ENCODE results near the gene MAGOH. TPM values are rescaled to one million over a fixed set of nuclear protein-coding genes. Genes with fewer than 3 reads are reported as not detected.

MAGOH gene
- total RNA-seq, 2 experiments from 2014 or later: 67.4 to 70.4 TPM

DNA sequence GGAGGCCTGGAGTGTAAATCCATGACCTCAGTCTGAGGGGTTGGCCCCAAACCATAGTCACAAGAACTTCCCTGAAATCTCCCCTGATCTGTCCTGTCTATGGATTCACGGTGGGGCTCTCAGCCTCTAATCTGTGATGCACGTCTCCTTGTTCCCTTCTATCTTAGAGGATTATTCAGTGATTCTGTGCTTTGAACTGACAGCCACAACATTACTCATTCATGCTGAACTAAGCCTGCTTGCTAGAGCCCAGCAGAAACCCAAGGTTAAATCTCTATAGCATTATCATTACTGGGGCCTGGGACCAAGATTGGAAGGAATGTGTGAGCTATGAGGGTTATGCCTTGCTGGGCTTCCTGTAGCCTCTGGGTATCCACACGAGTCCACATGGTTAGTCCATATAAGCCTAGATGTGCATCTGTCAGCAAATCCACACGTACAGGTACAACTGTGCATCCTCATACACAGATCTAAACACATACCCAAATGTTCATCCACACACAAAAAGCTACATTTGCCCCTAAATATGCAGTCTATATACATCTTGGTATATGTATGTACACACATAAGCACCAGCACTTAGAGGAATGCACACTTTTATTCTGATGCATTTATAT lies 22.4 kb upstream of the MAGOH start:
- POLR2A ChIA-PET: no interaction called here
- ATAC-seq (ENCODE audit: low read depth): no peak
- H3K36me3 Mint-ChIP-seq: peaks cover 25% of the 10 kb centered on the region

DNA sequence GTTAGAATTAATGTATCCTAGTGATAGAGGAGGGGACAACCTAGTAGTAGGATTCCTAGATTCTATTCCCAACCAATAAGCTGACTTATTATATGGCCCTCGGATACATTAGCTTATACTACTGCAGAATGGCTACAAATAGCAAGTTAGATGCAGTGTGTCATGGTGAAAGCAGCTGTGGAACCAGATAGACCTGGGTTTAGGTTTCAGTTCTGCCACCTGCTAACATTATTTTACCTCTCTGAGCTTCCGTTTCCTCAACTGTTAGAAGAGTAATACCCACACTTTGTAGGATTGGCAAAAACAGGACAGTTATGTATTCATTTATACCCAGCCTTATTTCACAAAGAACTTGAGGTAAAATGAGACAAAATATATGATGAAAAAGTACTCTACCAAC lies 21.6 kb upstream of the MAGOH start:
- peaks cover 20% of the 10 kb centered on the region for H3K36me3 Mint-ChIP-seq
- no peak for ATAC-seq (ENCODE audit: low read depth)

More for the DNA sequence above, 22.4 kb upstream of the MAGOH start:
- no peak overlapping the region for H3K4me3 Mint-ChIP-seq
- no peaks in the 10 kb centered on the region for H3K4me1 Mint-ChIP-seq
- DNase-seq: no peak
- no peaks in the 10 kb centered on the region for H3K9me3 Mint-ChIP-seq
- H3K27ac Mint-ChIP-seq: no peak overlapping the region
- H3K27me3 Mint-ChIP-seq: no peaks in the 10 kb centered on the region

DNA sequence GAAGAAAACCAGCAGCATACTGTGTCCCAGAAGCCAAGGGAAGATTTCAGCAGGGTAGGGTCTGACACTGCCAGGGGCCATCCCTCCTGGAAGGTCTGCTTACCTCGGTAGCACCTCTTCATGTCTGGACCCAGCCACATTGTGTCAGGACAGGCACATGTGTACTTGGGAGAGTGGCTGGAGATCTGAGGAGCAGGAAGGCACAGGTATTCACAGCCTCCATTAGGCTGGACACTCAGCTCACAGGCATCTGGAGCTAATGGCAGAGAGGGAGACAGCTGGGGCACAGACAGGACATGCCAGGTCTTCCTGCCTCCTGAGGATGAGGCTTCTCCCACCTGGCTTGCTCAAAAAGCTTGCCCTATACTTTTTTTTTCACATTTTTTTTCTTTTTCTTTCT lies 19.9 kb upstream of the MAGOH start:
- Mint-ChIP-seq H3K4me1 (no peaks in the 10 kb centered on the region), H3K27me3 (no peaks in the 10 kb centered on the region), H3K27ac (no peak overlapping the region), H3K9me3 (no peaks in the 10 kb centered on the region), H3K4me3 (no peak overlapping the region), H3K36me3 (peaks cover 26% of the 10 kb centered on the region)
- ATAC-seq (ENCODE audit: low read depth) (no peak), DNase-seq (no peak)
- POLR2A ChIA-PET: no interaction called here

More for the DNA sequence above, 21.6 kb upstream of the MAGOH start:
- H3K27ac Mint-ChIP-seq: no peak overlapping the region
- no peaks in the 10 kb centered on the region for H3K4me1 Mint-ChIP-seq
- POLR2A ChIA-PET: no interaction called here
- no peak overlapping the region for H3K4me3 Mint-ChIP-seq
- H3K9me3 Mint-ChIP-seq: no peaks in the 10 kb centered on the region
- no peaks in the 10 kb centered on the region for H3K27me3 Mint-ChIP-seq
- DNase-seq: no peak

DNA sequence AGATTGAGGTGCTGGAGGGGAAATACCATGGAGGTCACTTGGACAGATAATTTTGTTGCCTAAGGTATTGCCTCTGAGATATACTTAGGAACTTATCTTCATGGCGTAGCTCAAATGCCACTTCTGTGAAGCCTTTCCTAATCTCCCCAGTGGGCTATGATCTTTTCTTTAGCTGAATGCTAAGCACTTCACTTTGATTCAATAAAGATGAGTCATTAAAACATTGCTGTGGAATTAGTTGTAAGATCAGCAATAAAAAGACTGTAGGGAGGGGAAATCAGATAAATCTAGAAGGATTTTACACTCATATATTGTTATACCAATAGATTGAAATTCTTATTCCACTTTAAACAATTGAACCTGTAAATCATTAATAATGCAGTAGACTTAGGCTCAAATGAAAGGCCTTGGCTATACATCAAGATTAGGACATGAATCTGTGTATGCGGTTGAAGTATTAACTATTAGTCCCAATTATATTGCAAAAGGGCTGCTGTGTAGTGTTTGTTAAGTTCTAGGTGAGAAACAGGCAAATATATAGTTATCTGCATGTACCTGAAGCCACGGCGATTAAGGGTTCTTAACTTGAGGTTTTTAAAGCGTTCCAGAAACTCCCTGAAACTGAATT lies 19.2 kb upstream of the MAGOH start:
- Mint-ChIP-seq H3K4me3 (no peak overlapping the region), H3K27me3 (no peaks in the 10 kb centered on the region), H3K27ac (no peak overlapping the region), H3K9me3 (no peaks in the 10 kb centered on the region), H3K36me3 (peaks cover 25% of the 10 kb centered on the region), H3K4me1 (no peaks in the 10 kb centered on the region)
- no peak for DNase-seq
- POLR2A ChIA-PET: no interaction called here
- no peak for ATAC-seq (ENCODE audit: low read depth)

DNA sequence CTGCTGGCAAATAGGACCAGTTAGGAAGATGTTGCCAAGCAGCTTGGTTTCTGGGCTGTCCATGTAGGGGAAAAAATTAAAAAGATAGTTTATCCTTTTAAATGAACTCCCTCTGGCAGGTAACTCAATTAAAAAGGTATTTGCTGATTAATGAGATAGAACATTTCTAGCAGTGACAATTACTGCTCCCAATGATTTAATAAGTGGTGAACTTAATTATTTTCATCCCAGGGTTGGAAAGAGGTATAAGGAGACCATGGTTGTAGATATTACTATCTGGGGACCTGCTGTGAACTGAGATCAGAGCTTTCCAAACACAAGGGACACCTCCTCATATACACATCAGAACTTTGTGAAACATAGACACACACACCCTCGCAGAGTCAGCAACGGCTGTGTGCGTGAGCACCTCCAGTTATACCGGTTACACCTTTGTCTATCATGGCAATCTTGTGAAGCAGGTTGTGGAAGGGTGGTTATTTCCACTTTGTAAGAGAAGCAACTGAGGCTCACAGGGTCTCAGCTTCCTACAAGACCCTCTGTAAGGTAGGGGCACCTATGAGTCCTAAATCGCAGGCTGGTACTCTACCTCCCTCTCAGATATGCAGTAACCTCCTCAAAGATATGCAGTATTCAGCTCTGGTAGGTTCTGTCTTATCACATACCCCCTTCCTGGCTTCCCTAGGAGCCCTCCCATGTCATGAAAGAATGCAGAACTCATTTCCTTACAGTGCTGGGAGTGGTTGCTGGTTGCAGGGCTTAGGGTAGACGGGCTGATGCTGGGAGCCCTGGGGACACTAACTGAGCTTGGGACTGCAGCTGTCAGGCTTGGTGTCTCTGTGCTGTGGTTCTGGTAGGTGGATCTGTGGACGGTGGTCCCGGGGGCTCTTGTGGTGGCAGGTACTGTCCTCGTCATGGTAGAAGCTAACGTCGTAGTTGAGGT lies 18.5 kb upstream of the MAGOH start:
- Mint-ChIP-seq H3K9me3 (no peaks in the 10 kb centered on the region), H3K27me3 (no peaks in the 10 kb centered on the region), H3K27ac (no peak overlapping the region), H3K4me3 (no peak overlapping the region), H3K4me1 (no peaks in the 10 kb centered on the region), H3K36me3 (peaks cover 25% of the 10 kb centered on the region)
- ATAC-seq (ENCODE audit: low read depth): no peak
- no peak for DNase-seq
- POLR2A ChIA-PET: no interaction called here

DNA sequence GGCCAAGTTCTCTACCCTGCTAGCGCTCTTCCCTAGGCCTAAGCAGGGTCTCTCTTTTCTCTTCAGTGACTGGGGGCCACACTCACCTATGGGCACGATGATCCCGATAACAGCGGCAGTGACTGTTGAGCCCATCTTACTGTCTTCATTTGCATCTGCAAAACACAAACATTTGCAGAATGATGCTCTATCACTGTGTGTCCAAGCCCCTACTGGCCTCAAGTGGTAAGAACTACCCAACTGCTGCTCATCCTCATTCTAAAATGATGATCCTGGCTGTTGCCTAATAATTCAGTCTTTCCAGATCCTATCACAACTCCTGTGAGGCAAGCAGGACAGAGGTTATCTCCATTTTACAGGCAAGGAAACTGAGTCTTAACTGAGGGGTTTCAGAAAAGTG lies 16.7 kb upstream of the MAGOH start:
- DNase-seq: no peak
- no peak overlapping the region for H3K4me3 Mint-ChIP-seq
- no peaks in the 10 kb centered on the region for H3K9me3 Mint-ChIP-seq
- H3K27ac Mint-ChIP-seq: no peak overlapping the region
- H3K27me3 Mint-ChIP-seq: no peaks in the 10 kb centered on the region
- POLR2A ChIA-PET: no interaction called here
- no peaks in the 10 kb centered on the region for H3K4me1 Mint-ChIP-seq
- peaks cover 26% of the 10 kb centered on the region for H3K36me3 Mint-ChIP-seq
- no peak for ATAC-seq (ENCODE audit: low read depth)

DNA sequence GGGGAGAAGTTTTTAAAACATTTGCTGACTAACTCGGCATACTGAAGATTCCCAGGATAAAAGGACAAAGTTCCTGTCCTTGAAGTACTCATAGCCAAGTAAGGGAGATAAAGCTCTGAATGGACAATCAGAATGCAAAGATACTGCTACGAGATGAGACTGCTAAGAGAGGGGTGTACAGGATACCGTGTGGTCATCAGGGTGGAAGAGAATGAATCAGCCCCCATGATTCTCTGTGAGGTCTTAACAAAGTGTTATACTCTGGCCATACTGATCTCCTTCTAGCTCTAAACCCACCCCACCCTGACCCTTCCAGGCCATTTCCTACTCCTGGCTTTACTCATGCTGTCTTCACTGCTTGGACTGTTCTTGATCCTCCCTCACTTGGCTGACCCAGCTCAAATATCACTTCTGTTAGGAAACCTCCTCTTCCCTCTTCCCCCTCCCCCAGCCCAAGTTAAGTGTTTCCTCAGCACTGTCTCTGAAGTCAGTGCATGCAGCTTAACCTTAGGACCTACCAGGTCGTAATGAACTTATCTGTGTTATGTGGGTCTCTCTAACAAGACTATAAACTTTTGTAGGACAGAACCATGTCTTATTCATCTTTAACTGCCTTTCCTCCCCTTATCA lies 15.8 kb upstream of the MAGOH start:
- H3K27me3 Mint-ChIP-seq: no peaks in the 10 kb centered on the region
- no peak for DNase-seq
- no peak overlapping the region for H3K4me3 Mint-ChIP-seq
- POLR2A ChIA-PET: no interaction called here
- no peak overlapping the region for H3K27ac Mint-ChIP-seq
- peaks cover 27% of the 10 kb centered on the region for H3K36me3 Mint-ChIP-seq
- no peaks in the 10 kb centered on the region for H3K9me3 Mint-ChIP-seq
- H3K4me1 Mint-ChIP-seq: no peaks in the 10 kb centered on the region
- no peak for ATAC-seq (ENCODE audit: low read depth)

DNA sequence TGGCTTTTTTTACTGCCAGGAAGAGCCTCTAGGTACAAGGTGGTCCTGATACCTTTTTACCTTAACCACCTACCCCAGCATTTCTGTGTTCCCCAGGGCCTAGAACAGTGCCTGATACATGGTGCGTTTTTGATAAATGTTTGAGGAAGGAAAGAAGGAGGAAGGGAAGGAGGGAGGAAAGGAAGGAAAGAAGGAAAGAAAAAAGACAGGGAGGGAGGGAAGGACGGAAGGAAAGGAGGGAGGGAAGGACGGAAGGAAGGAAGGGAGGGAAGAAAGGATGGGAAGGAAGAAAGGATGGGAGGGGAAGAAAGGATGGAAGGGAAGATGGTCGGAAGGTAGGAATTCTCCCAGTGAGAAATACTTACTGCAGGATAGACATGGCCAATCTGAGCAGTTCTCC lies 12.0 kb upstream of the MAGOH start:
- DNase-seq (no peak), ATAC-seq (ENCODE audit: low read depth) (no peak)
- Mint-ChIP-seq H3K4me3 (no peak overlapping the region), H3K27ac (no peak overlapping the region), H3K4me1 (no peaks in the 10 kb centered on the region), H3K36me3 (peaks cover 20% of the 10 kb centered on the region), H3K9me3 (no peaks in the 10 kb centered on the region), H3K27me3 (no peaks in the 10 kb centered on the region)
- POLR2A ChIA-PET: no interaction called here

DNA sequence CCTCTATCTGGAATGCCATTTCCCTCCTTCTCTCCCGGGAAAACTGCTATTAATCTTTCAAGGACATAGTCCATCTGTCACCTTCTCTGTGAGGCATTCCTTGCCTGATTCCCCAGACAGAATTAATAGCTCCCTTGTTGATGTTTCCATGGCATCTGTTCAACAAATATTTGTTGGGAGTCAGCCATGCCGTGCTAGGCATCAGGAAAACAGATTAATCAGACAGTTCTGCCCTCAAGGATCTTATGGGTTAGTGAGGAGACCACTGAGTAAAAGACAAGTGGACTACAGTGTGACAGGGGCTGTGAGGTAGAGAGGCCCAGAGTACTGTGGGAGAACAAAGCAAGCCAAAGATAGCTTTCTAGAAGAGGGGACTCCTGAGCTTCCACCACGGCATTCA lies 11.4 kb upstream of the MAGOH start:
- Mint-ChIP-seq H3K4me1 (no peaks in the 10 kb centered on the region), H3K27me3 (no peaks in the 10 kb centered on the region), H3K27ac (no peak overlapping the region), H3K9me3 (no peaks in the 10 kb centered on the region), H3K36me3 (peaks cover 20% of the 10 kb centered on the region), H3K4me3 (no peak overlapping the region)
- no peak for DNase-seq
- POLR2A ChIA-PET: no interaction called here
- no peak for ATAC-seq (ENCODE audit: low read depth)

DNA sequence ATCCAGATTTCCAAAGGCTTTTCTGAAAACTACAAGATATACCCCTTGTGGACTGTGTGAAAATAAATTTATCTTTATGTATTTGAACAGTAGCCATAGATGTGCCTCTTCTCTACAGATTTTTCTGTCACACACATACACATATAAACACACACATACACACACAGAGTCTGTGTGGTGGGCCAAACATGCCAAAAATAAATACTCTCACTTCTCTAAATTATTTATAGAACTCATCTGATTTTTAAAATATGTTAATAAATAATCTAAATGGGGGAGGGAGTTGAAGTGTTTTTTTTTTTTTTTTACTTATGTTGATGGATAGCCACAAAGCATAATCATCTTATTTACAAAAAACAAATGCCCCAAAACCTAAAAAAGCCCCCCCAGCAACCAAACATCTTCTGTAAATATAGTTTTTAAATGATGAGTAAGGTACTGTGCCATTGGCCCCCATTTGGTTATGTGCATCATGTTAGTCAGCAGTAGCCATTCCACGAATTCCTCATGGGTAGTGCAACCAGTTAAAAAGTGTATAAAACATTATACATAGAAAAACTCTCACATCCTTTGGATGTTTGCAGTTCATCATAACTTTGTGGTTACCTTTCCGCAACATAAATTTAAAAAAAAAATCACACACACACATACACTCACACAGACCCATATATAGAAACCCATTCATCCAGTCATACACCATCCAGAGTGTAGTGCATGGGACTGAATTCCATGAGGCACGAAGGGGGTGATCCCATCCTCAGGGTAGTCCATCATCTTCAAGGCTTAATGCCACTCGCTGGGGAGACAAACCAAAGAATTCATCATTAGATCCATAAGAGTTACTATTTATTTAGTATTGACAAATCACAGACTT lies 8.2 kb upstream of the MAGOH start:
- no peak overlapping the region for H3K4me3 Mint-ChIP-seq
- H3K9me3 Mint-ChIP-seq: no peaks in the 10 kb centered on the region
- ATAC-seq (ENCODE audit: low read depth): no peak
- peaks cover 14% of the 10 kb centered on the region for H3K36me3 Mint-ChIP-seq
- no peaks in the 10 kb centered on the region for H3K4me1 Mint-ChIP-seq
- H3K27ac Mint-ChIP-seq: no peak overlapping the region
- no peak for DNase-seq
- POLR2A ChIA-PET: no interaction called here
- H3K27me3 Mint-ChIP-seq: no peaks in the 10 kb centered on the region

DNA sequence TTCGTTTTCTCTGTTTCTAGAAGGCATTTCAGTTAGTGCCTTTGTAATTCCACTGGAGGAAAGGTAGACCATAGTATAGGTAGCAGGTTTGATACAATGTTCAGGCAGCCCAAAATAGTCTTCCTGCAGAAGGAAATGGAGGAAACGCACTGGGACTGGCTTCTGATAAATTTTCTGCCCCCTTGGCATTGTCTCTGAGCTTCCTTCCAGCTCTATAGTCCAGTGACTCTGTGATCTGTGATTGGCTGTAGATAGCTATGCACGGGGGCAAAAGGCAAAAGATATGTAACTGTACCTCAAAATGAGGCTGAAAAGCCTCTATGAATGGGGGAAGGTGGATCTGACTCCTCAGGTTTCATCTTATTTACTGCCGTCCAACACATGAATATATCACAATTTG lies 5.8 kb upstream of the MAGOH start:
- POLR2A ChIA-PET: no interaction called here
- no peak for ATAC-seq (ENCODE audit: low read depth)
- no peaks in the 10 kb centered on the region for H3K9me3 Mint-ChIP-seq
- no peak for DNase-seq
- no peak overlapping the region for H3K4me3 Mint-ChIP-seq
- H3K36me3 Mint-ChIP-seq: no peaks in the 10 kb centered on the region
- H3K27me3 Mint-ChIP-seq: no peaks in the 10 kb centered on the region
- no peak overlapping the region for H3K27ac Mint-ChIP-seq
- H3K4me1 Mint-ChIP-seq: peaks cover under 1% of the 10 kb centered on the region

DNA sequence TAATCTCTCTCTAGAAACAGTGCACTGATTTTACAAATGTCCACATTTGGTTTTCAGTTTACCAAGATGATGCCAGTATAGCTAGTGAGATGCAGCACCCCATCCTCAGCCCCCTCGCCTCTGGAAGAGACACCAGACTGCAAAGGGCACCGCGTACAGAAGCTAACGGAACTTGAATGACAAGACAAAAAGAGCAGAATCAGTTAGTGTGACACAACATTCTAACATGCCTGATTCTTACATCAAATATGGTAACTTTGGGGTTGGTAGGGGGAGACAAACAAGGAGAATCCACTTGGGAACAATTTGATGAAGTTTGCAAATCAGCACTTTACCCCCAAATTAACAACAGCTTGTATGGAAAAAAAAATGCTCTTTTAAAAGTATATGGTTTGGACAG lies 4.1 kb upstream of the MAGOH start:
- POLR2A ChIA-PET: interaction anchor here (0.7 kb wide), 1 partner anchor 84 kb away, joined by 5 read pairs; no protein-coding TSS in a partner anchor
- Mint-ChIP-seq H3K4me1 (peaks cover 8% of the 10 kb centered on the region), H3K27ac (no peak overlapping the region), H3K9me3 (no peaks in the 10 kb centered on the region), H3K4me3 (no peak overlapping the region), H3K27me3 (no peaks in the 10 kb centered on the region), H3K36me3 (peaks cover 3% of the 10 kb centered on the region)
- DNase-seq: no peak
- ATAC-seq (ENCODE audit: low read depth): no peak

DNA sequence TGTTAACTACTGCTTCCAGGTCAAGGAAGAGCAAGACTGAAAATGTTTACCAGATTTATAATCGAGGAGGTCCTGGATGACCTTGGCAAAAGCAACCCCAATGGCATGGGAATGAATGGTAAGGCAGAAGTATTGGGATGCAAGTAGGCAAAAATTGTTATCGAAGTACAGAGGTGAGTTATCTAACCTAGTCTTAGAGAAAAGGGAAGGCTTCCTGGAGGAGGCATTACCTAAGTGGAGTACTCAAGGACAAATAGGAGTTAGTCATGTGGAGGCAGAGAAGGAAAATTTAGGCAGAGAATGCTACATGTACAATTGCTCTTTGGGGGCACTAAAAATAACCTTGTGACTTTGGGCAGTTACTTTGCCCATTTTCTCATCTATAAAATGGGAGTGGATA lies 3.5 kb upstream of the MAGOH start:
- Mint-ChIP-seq H3K4me3 (no peak overlapping the region), H3K9me3 (no peaks in the 10 kb centered on the region), H3K4me1 (peaks cover 8% of the 10 kb centered on the region), H3K36me3 (peaks cover 3% of the 10 kb centered on the region), H3K27me3 (no peaks in the 10 kb centered on the region), H3K27ac (no peak overlapping the region)
- DNase-seq: no peak
- ATAC-seq (ENCODE audit: low read depth): no peak
- POLR2A ChIA-PET: no interaction called here

Measured in activated naive CD8-positive, alpha-beta T cell treated with anti-CD3 and anti-CD28 coated beads, Interleukin-2, amount 10 ng/mL, durations not matched to agents 7 days and 5 days (primary cell).